ENCODE data around the gene AGTPBP1.
A peak's percentile ranks its signal among the peaks of the same experiment; 100 is the strongest.

AGTPBP1 gene

GRCh38 chr9:85547599-85547998, 194.2 kb downstream of the AGTPBP1 start:
- no peak for TF ChIP-seq CTCF (IDR thresholded peaks at IDR 0.05; ENCODE audit: low read length, missing control alignments)
- no peak for DNase-seq (ENCODE audit: low read depth)
- no peak overlapping the region for H3K4me3 ChIP-seq (replicated peaks; ENCODE audit: low read depth, low read length)

- no peak for TF ChIP-seq CTCF (IDR thresholded peaks at IDR 0.05; ENCODE audit: low read length, missing control alignments)
- DNase-seq (ENCODE audit: low read depth), result no peak
- H3K4me3 ChIP-seq (replicated peaks; ENCODE audit: low read depth, low read length), result no peak overlapping the region
Observed at GRCh38 chr9:85543196-85543595, 198.6 kb downstream of the AGTPBP1 start.

- H3K4me3 ChIP-seq (replicated peaks; ENCODE audit: low read depth, low read length), result no peak overlapping the region
- DNase-seq (ENCODE audit: low read depth), result no peak
- no peak for TF ChIP-seq CTCF (IDR thresholded peaks at IDR 0.05; ENCODE audit: low read length, missing control alignments)
Observed at GRCh38 chr9:85541876-85542275, 199.9 kb downstream of the AGTPBP1 start.

GRCh38 chr9:85536514-85536913, 205.2 kb downstream of the AGTPBP1 start:
- TF ChIP-seq CTCF (IDR thresholded peaks at IDR 0.05; ENCODE audit: low read length, missing control alignments), result no peak
- no peak overlapping the region for H3K4me3 ChIP-seq (replicated peaks; ENCODE audit: low read depth, low read length)
- no peak for DNase-seq (ENCODE audit: low read depth)

DNA sequence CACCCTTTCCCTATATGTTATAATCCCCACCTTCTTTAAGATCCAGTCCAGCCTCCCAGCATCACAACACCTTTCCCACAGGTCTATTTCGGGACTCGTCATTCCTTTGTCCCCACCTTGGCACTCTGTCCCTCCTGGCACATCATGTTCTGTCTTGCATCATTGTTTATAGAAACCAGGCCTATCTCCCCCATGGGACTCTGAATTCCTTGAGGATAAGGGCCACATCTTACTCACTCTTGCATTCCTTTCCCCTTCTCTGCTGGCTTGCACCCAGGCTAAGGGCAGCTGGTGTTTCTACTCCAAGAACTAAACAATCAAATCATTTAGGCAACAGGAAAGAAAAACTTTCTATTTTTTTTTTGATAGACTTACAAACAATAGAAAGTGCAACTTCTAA, 205.7 kb downstream of the AGTPBP1 start:
- no peak overlapping the region for H3K4me3 ChIP-seq (replicated peaks; ENCODE audit: low read depth, low read length)
- TF ChIP-seq CTCF (IDR thresholded peaks at IDR 0.05; ENCODE audit: low read length, missing control alignments), result no peak
- peak; percentile 98 for DNase-seq (ENCODE audit: low read depth)

DNA sequence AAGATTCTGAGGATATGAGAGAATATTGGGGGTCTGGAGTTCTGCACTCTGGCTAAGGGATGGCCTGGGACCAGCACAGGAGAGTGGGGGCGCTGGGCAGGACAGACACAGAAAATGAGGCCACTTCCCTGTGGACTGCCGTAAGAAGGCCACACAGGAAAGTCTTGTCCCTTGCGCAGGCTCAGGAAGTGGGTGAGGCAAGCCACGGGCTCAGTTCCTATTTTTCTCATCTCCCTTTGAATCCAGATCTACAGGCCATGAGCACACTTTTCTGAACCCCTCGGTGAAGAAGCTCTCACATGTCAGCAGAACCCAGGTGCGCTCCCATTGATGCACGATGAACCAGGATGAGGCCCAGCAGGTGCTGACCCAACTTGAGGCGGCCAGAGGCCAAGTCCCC, 207.4 kb downstream of the AGTPBP1 start:
- DNase-seq (ENCODE audit: low read depth), result no peak
- TF ChIP-seq CTCF (IDR thresholded peaks at IDR 0.05; ENCODE audit: low read length, missing control alignments), result no peak
- H3K4me3 ChIP-seq (replicated peaks; ENCODE audit: low read depth, low read length), result no peak overlapping the region

DNA sequence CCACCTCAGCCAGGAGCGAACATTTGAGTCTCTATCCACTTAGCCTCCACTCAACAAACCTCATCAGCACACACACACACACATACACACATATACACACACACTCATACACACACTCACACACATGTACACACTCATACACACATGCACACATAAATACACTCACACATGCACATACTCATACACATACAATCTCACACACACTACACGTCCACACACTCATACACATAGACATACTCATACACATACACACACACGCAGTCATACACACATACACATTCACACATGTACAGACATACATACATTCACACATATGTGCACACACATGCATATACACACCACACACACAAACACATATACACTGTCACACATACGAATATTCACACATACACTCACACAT, 208.2 kb downstream of the AGTPBP1 start:
- TF ChIP-seq CTCF (IDR thresholded peaks at IDR 0.05; ENCODE audit: low read length, missing control alignments), result no peak
- no peak overlapping the region for H3K4me3 ChIP-seq (replicated peaks; ENCODE audit: low read depth, low read length)
- no peak for DNase-seq (ENCODE audit: low read depth)

Data from fibroblast of pulmonary artery (primary cell).